SK-N-SH (cell line): ENCODE data around the gene SCN11A. TPM values are rescaled to one million over a fixed set of nuclear protein-coding genes. Genes with fewer than 3 reads are reported as not detected.

Experiments used
- CTCF ChIA-PET: fragments of 300-600, 350-600 bp; formaldehyde crosslinking; extraction: SDS; loops from one replicate; lab custom pipeline; 2021; lab: Yijun Ruan, JAX
- POLR2A ChIA-PET: fragments of 350-600 bp; sonication (Branson Sonifier 250); formaldehyde crosslinking; extraction: SDS; loops from one replicate; lab custom pipeline; 2020; ENCODE audit warnings: antibody characterized with exemption, inconsistent platforms; lab: Yijun Ruan, JAX
- DNase-seq: peaks from one replicate; pipeline ENCODE4 v3.0.0; 2012
- H2AFZ ChIP-seq: fragments of 200-600 bp; sonication (generic); 2 replicates; pipeline ENCODE4 v1.8.1; 2016; ENCODE audit warnings: antibody characterized with exemption, mild to moderate bottlenecking, low read depth
- H3F3A ChIP-seq: fragments of 200-600 bp; sonication (generic); replicated peaks from 2 replicates; pipeline ENCODE3; 2016; ENCODE audit warnings: antibody characterized with exemption, mild to moderate bottlenecking; ENCODE audit not compliant: insufficient read depth
- H3K27ac ChIP-seq, 2 experiments: fragments of 200-500 bp in 1 of 2; fragments of 200-600 bp in 1 of 2; sonication (Bioruptor generic) in 1 of 2; sonication (generic), shearing (Covaris generic) in 1 of 2; 2 replicates each; pipeline versions ENCODE4 v1.5.1 to v1.6.1; 2014 to 2016; ENCODE audit warnings: low read depth in 2 of 2, inconsistent platforms in 1 of 2, low read length in 1 of 2, mild to moderate bottlenecking in 1 of 2, mixed read lengths in 1 of 2
- H3K27me3 ChIP-seq: fragments of 200-600 bp; sonication (generic), shearing (Covaris generic); 2 replicates; pipeline ENCODE4 v1.6.1; 2016; ENCODE audit warnings: mixed run types; ENCODE audit not compliant: insufficient read depth
- H3K36me3 ChIP-seq, 2 experiments: fragments of 200-500 bp in 1 of 2; fragments of 200-600 bp in 1 of 2; sonication (Bioruptor generic) in 1 of 2; sonication (generic) in 1 of 2; replicated peaks in 1 of 2; 2 replicates each; pipeline versions ENCODE3 to v1.5.1; 2014 to 2016; ENCODE audit warnings: low read length in 1 of 2, mild to moderate bottlenecking in 1 of 2; ENCODE audit not compliant: insufficient read depth in 2 of 2, control insufficient read depth in 1 of 2
- H3K4me1 ChIP-seq, 2 experiments: fragments of 200-500 bp in 1 of 2; fragments of 200-600 bp in 1 of 2; sonication (Bioruptor generic) in 1 of 2; sonication (generic), shearing (Covaris generic) in 1 of 2; 2 replicates each; pipeline versions ENCODE4 v1.5.1 to v1.6.1; 2014 to 2016; ENCODE audit warnings: low read depth in 1 of 2, low read length in 1 of 2, mixed run types in 1 of 2; ENCODE audit not compliant: insufficient read depth in 2 of 2, control insufficient read depth in 1 of 2
- H3K4me2 ChIP-seq: fragments of 200-600 bp; sonication (generic), shearing (Covaris generic); 2 replicates; pipeline ENCODE4 v1.6.1; 2017; ENCODE audit warnings: mixed run types
- H3K4me3 ChIP-seq, 2 experiments: fragments of 200-500 bp in 1 of 2; fragments of 200-600 bp in 1 of 2; sonication (Bioruptor generic) in 1 of 2; sonication (generic), shearing (Covaris generic) in 1 of 2; 2 replicates each; pipeline versions ENCODE4 v1.5.1 to v1.8.1; 2014 to 2016; ENCODE audit warnings: low read depth in 2 of 2, inconsistent platforms in 1 of 2, low read length in 1 of 2, mild to moderate bottlenecking in 1 of 2, mixed read lengths in 1 of 2, moderate library complexity in 1 of 2
- H3K79me2 ChIP-seq: fragments of 200-600 bp; sonication (generic); 2 replicates; pipeline ENCODE4 v1.8.1; 2017; ENCODE audit warnings: mild to moderate bottlenecking; ENCODE audit not compliant: insufficient read depth
- H3K9ac ChIP-seq: fragments of 200-600 bp; sonication (generic); 2 replicates; pipeline ENCODE4 v1.6.1; 2017; ENCODE audit warnings: mixed run types
- H3K9me2 ChIP-seq: fragments of 200-600 bp; sonication (generic); 2 replicates; pipeline ENCODE4 v1.6.1; 2017; ENCODE audit warnings: mixed run types
- H3K9me3 ChIP-seq: fragments of 200-600 bp; sonication (generic); 2 replicates; pipeline ENCODE4 v1.6.1; 2017; ENCODE audit warnings: mixed run types, mild to moderate bottlenecking, moderate library complexity
- H4K20me1 ChIP-seq: fragments of 200-600 bp; sonication (generic); 2 replicates; pipeline ENCODE4 v1.6.1; 2017; ENCODE audit warnings: mild to moderate bottlenecking, mixed run types; ENCODE audit not compliant: insufficient read depth
- CHD2 ChIP-seq: fragments of 150-350 bp; IDR thresholded peaks from 2 replicates; pipeline ENCODE4 v1.6.1; 2018; ENCODE audit warnings: low read length; ENCODE audit not compliant: partially characterized antibody
- ELF1 ChIP-seq: IDR thresholded peaks from 2 replicates; pipeline ENCODE4 v1.4.0; 2012
- EP300 ChIP-seq, 2 experiments: IDR thresholded peaks; 2 replicates each; pipeline versions ENCODE4 v1.4.0 to v1.6.1; 2012; ENCODE audit warnings: borderline replicate concordance in 1 of 2, low read depth in 1 of 2, low read length in 1 of 2
- EZH2phosphoT487 ChIP-seq: fragments of 200-600 bp; sonication (generic); IDR thresholded peaks from 2 replicates; pipeline ENCODE4 v1.6.1; 2017; ENCODE audit warnings: low read depth, mixed run types, mild to moderate bottlenecking, antibody characterized with exemption, moderate library complexity, borderline replicate concordance
- FOSL2 ChIP-seq: IDR thresholded peaks from 2 replicates; pipeline ENCODE4 v1.4.0; 2012; ENCODE audit warnings: low read depth, mild to moderate bottlenecking, moderate library complexity, borderline replicate concordance
- FOXM1 ChIP-seq: IDR thresholded peaks from 2 replicates; pipeline ENCODE4 v1.4.0; 2012; ENCODE audit warnings: low read depth, mild to moderate bottlenecking
- GABPA ChIP-seq: IDR thresholded peaks from 2 replicates; pipeline ENCODE4 v1.4.0; 2012; ENCODE audit warnings: low read depth, mild to moderate bottlenecking
- MXI1 ChIP-seq: IDR thresholded peaks from 2 replicates; pipeline ENCODE4 v1.6.1; 2012; ENCODE audit warnings: mild to moderate bottlenecking, low read depth, low read length, improper control_type of control experiment
- NFIC ChIP-seq: IDR thresholded peaks from 2 replicates; pipeline ENCODE4 v1.4.0; 2012; ENCODE audit warnings: borderline replicate concordance
- RCOR1 ChIP-seq: fragments of 150-350 bp; IDR thresholded peaks from 2 replicates; pipeline ENCODE4 v1.6.1; 2017; ENCODE audit warnings: antibody characterized with exemption, low read length
- RXRA ChIP-seq: IDR thresholded peaks from 2 replicates; pipeline ENCODE4 v1.4.0; 2012; ENCODE audit warnings: low read depth, mild to moderate bottlenecking, borderline replicate concordance
- SIN3A ChIP-seq: IDR thresholded peaks from 2 replicates; pipeline ENCODE4 v1.6.1; 2012; ENCODE audit warnings: low read depth, mild to moderate bottlenecking, low read length, moderate library complexity, borderline replicate concordance
- TCF12 ChIP-seq: IDR thresholded peaks from 2 replicates; pipeline ENCODE4 v1.4.0; 2012
- WGBS: methylation state at CpG from one replicate; pipeline ENCODE4 v1.1.6; 2017; ENCODE audit warnings: low lambda C conversion rate; 5-methylcytosine and 5-hydroxymethylcytosine counted together
- polyA plus RNA-seq, 3 experiments: library from polyadenylated mRNA; depleted of rRNA; stranded (reverse); fragments of >200 nt; gene quantifications; 2 replicates each; pipeline ENCODE4 v1.2.3, GENCODE V29; 2012
- TF ChIP-seq, protein P1 (sequence below): fragments of 150-350 bp; IDR thresholded peaks from 2 replicates; pipeline ENCODE4 v1.6.1; 2016; ENCODE audit warnings: mild to moderate bottlenecking, low read depth, low read length
- TF ChIP-seq, protein P2 (sequence below): IDR thresholded peaks from 2 replicates; pipeline ENCODE4 v1.4.0; 2012; ENCODE audit warnings: low read depth, borderline replicate concordance
- TF ChIP-seq, protein P3 (sequence below): IDR thresholded peaks from 2 replicates; pipeline ENCODE4; 2012
- TF ChIP-seq, protein P4 (sequence below): fragments of 150-350 bp; IDR thresholded peaks from 2 replicates; pipeline ENCODE4 v1.6.1; 2017; ENCODE audit warnings: antibody characterized with exemption, low read length, low read depth, borderline replicate concordance

SCN11A gene
- polyA plus RNA-seq, 1 of the 3 experiments (the other 2 are of a cell fraction) = 0.02 TPM

DNA sequence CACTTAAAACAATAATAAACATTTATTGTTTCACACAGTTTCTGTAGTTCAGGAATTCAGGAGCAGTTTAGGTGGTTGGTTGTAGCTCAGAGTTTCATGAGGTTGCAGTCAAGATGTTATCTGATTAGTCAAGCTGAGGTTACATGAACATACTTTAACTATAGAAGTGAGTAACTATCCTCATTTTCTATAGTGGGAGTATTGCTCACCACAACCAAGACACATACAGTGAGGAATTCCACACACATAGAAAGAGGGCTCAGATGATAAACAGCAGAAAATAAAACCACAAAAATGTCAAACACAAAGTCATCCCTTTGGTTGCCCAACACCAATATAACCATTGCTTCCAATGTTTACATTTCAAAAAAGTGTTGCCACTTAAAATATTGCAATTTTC lies 13.6 kb downstream of the SCN11A start:
- Histone ChIP-seq H3K36me3 (no peaks in the 10 kb centered on the region), H3K4me1 (no peaks in the 10 kb centered on the region), H3K9me2 (no peaks in the 10 kb centered on the region), H3K9ac (no peak overlapping the region), H4K20me1 (no peaks in the 10 kb centered on the region), H3K27me3 (no peaks in the 10 kb centered on the region), H3F3A (no peaks in the 10 kb centered on the region), H3K27ac (no peak overlapping the region), H3K9me3 (0 out of 2 replicates have a peak, but pooled peaks cover 5% of the 10 kb centered on the region), H3K4me2 (no peak overlapping the region), H3K79me2 (no peaks in the 10 kb centered on the region), H3K4me3 (no peak overlapping the region), H2AFZ (no peak overlapping the region)
- CTCF ChIA-PET = no interaction called here
- POLR2A ChIA-PET = no interaction called here
- TF ChIP-seq EZH2phosphoT487 (no peak), ELF1 (no peak), SIN3A (no peak), EP300 (IDR thresholded peaks at IDR 0.05; ENCODE audit: borderline replicate concordance in 1 of 2, low read depth in 1 of 2, low read length in 1 of 2) (no peak), MXI1 (no peak), RXRA (no peak), GABPA (no peak), NFIC (no peak), FOSL2 (no peak), FOXM1 (no peak)
- TF ChIP-seq, protein P1, sequence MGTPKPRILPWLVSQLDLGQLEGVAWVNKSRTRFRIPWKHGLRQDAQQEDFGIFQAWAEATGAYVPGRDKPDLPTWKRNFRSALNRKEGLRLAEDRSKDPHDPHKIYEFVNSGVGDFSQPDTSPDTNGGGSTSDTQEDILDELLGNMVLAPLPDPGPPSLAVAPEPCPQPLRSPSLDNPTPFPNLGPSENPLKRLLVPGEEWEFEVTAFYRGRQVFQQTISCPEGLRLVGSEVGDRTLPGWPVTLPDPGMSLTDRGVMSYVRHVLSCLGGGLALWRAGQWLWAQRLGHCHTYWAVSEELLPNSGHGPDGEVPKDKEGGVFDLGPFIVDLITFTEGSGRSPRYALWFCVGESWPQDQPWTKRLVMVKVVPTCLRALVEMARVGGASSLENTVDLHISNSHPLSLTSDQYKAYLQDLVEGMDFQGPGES = no peak
- TF ChIP-seq, protein P2, sequence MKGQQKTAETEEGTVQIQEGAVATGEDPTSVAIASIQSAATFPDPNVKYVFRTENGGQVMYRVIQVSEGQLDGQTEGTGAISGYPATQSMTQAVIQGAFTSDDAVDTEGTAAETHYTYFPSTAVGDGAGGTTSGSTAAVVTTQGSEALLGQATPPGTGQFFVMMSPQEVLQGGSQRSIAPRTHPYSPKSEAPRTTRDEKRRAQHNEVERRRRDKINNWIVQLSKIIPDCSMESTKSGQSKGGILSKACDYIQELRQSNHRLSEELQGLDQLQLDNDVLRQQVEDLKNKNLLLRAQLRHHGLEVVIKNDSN = no peak
- no peak for DNase-seq

DNA sequence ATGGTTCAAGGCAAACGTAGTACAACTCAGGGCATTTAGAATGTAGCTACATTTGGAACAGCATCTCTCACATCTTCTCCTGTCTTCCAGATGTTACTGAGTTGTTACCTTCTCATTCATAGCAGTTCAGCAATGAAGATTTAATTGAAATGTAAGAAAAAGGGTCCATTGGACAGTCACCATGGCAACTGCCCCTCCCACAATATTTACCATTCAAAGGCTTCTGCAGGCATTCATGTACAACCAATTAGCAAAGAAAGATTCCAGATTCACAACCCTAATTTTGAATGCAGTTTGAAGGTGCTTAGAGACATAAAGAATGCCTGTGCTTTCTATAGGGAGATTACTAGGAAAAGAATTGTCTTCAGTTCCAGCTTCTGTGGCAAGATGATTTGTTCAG lies 22.2 kb downstream of the SCN11A start:
- no peaks in the 10 kb centered on the region for H3K79me2 ChIP-seq
- H3K27me3 ChIP-seq = no peaks in the 10 kb centered on the region; the same call in 1 of the 2 replicates
- H3K9me2 ChIP-seq = no peaks in the 10 kb centered on the region
- H3K4me3 ChIP-seq = no peak overlapping the region
- CTCF ChIA-PET = interaction anchor here (0.7 to 5.9 kb wide), 16 partner anchors 11 to 725 kb away, joined by 3 to 58 read pairs (median 4); partner anchors contain the start of gene EXOG
- TF ChIP-seq, protein P3, sequence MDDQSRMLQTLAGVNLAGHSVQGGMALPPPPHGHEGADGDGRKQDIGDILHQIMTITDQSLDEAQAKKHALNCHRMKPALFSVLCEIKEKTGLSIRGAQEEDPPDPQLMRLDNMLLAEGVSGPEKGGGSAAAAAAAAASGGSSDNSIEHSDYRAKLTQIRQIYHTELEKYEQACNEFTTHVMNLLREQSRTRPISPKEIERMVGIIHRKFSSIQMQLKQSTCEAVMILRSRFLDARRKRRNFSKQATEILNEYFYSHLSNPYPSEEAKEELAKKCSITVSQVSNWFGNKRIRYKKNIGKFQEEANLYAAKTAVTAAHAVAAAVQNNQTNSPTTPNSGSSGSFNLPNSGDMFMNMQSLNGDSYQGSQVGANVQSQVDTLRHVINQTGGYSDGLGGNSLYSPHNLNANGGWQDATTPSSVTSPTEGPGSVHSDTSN = no peak
- TF ChIP-seq, protein P4, sequence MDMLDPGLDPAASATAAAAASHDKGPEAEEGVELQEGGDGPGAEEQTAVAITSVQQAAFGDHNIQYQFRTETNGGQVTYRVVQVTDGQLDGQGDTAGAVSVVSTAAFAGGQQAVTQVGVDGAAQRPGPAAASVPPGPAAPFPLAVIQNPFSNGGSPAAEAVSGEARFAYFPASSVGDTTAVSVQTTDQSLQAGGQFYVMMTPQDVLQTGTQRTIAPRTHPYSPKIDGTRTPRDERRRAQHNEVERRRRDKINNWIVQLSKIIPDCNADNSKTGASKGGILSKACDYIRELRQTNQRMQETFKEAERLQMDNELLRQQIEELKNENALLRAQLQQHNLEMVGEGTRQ = no peak
- TF ChIP-seq TCF12 (no peak), ELF1 (no peak), CHD2 (no peak), GABPA (no peak), EZH2phosphoT487 (no peak), RXRA (no peak), RCOR1 (no peak)
- TF ChIP-seq, protein P1 = no peak
- TF ChIP-seq, all 33 proteins: peak for 0
- H3K4me2 ChIP-seq = no peak overlapping the region
- no peak for DNase-seq
- H2AFZ ChIP-seq = no peak overlapping the region
- H3K27ac ChIP-seq = no peak overlapping the region
- H3K9ac ChIP-seq = no peak overlapping the region
- 56% methylated on average over 1 of the region's 1 CpG for WGBS
- no peaks in the 10 kb centered on the region for H4K20me1 ChIP-seq
- POLR2A ChIA-PET = no interaction called here
- H3K4me1 ChIP-seq = no peaks in the 10 kb centered on the region
- H3K36me3 ChIP-seq = no peaks in the 10 kb centered on the region
- no peaks in the 10 kb centered on the region for H3K9me3 ChIP-seq
- no peaks in the 10 kb centered on the region for H3F3A ChIP-seq
